HepG2 (cell line): ENCODE measurements around the gene SYMPK. TPM values are rescaled to one million over a fixed set of nuclear protein-coding genes. Genes with fewer than 3 reads are reported as not detected.
A peak's percentile ranks its signal among the peaks of the same experiment; 100 is the strongest.

ENCODE experiments used
- CBFB ChIP-seq: sonication (generic); formaldehyde crosslinking; IDR thresholded peaks from 2 replicates; pipeline ENCODE4 v1.4.0; 2020; ENCODE audit warnings: missing genetic modification reagents
- HDAC2 ChIP-seq: sonication (generic); formaldehyde crosslinking; IDR thresholded peaks from 2 replicates; pipeline ENCODE4 v1.4.0; 2020; ENCODE audit warnings: missing genetic modification reagents
- IRX3 ChIP-seq: sonication (generic); formaldehyde crosslinking; IDR thresholded peaks from 2 replicates; pipeline ENCODE4 v1.8.1; 2023; ENCODE audit warnings: mild to moderate bottlenecking, low read depth, missing genetic modification reagents, borderline replicate concordance
- MTF1 ChIP-seq: sonication (generic); formaldehyde crosslinking; IDR thresholded peaks from 2 replicates; pipeline ENCODE4 v1.5.0; 2020; ENCODE audit warnings: missing genetic modification reagents
- NFE2L1 ChIP-seq: sonication (generic); formaldehyde crosslinking; IDR thresholded peaks from 2 replicates; pipeline ENCODE4 v1.4.0; 2020; ENCODE audit warnings: missing genetic modification reagents, mild to moderate bottlenecking, borderline replicate concordance
- NFKB2 ChIP-seq: sonication (generic); formaldehyde crosslinking; IDR thresholded peaks from 2 replicates; pipeline ENCODE4 v1.4.0; 2020; ENCODE audit warnings: missing genetic modification reagents, borderline replicate concordance
- RARG ChIP-seq: sonication (generic); formaldehyde crosslinking; IDR thresholded peaks from 2 replicates; pipeline ENCODE4 v1.4.0; 2020; ENCODE audit warnings: low read depth, mild to moderate bottlenecking, missing genetic modification reagents
- RNF2 ChIP-seq: fragments of 450-650 bp; conservative IDR thresholded peaks from 2 replicates; pipeline ENCODE4 v1.6.1; 2016; ENCODE audit warnings: low read depth
- TIGD3 ChIP-seq: sonication (generic); formaldehyde crosslinking; IDR thresholded peaks from 2 replicates; pipeline ENCODE4 v1.5.1; 2020; ENCODE audit warnings: mild to moderate bottlenecking, missing genetic modification reagents, borderline replicate concordance
- WIZ ChIP-seq: sonication (generic); formaldehyde crosslinking; IDR thresholded peaks from 2 replicates; pipeline ENCODE4 v1.5.1; 2020; ENCODE audit warnings: mild to moderate bottlenecking, missing genetic modification reagents
- ZIK1 ChIP-seq: sonication (generic); formaldehyde crosslinking; IDR thresholded peaks from 2 replicates; pipeline ENCODE4 v1.5.0; 2020; ENCODE audit warnings: mild to moderate bottlenecking, low read depth, missing genetic modification reagents, borderline replicate concordance
- ZNF660 ChIP-seq: sonication (generic); formaldehyde crosslinking; IDR thresholded peaks from 2 replicates; pipeline ENCODE4 v1.5.1; 2020; ENCODE audit warnings: mild to moderate bottlenecking, low read depth, missing genetic modification reagents, borderline replicate concordance
- ZUFSP ChIP-seq: sonication (generic); formaldehyde crosslinking; IDR thresholded peaks from 2 replicates; pipeline ENCODE4 v1.9.0; 2021; ENCODE audit warnings: missing genetic modification reagents, mild to moderate bottlenecking, borderline replicate concordance
- polyA plus RNA-seq, 8 experiments: library from polyadenylated mRNA; depleted of rRNA in 3 of 8; stranded (reverse) in 7 of 8; unstranded in 1 of 8; fragments of >200 nt; fragmentation: Illumina TruSeq in 4 of 8; extraction: Trizol in 4 of 8; gene quantifications; 2 replicates each; pipeline versions ENCODE4 v1.2.1 to v1.2.3, GENCODE V29; 2011 to 2016; ENCODE audit warnings: low read depth in 4 of 8, missing spikeins in 1 of 8, mixed read lengths in 1 of 8; ENCODE audit not compliant: insufficient read depth in 1 of 8
- total RNA-seq, 5 experiments: library from RNA; depleted of rRNA; stranded (reverse); fragments of >200 nt; fragmentation: Illumina TruSeq; extraction: Trizol; gene quantifications; 2 replicates each; pipeline ENCODE4 v1.2.3, GENCODE V29; 2016; ENCODE audit warnings: low read depth in 1 of 5
- TF ChIP-seq, protein P1 (sequence below): IDR thresholded peaks from 2 replicates; pipeline ENCODE4 v1.6.1; 2016; ENCODE audit warnings: missing compliant biosample characterization, missing genetic modification reagents, borderline replicate concordance
- TF ChIP-seq, protein P2 (sequence below): sonication (generic); formaldehyde crosslinking; IDR thresholded peaks from 2 replicates; pipeline ENCODE4 v1.9.0; 2021; ENCODE audit warnings: missing genetic modification reagents, borderline replicate concordance
- TF ChIP-seq, protein P3 (sequence below): sonication (generic); formaldehyde crosslinking; IDR thresholded peaks from 2 replicates; pipeline ENCODE4 v1.8.0; 2022; ENCODE audit warnings: mild to moderate bottlenecking, missing genetic modification reagents, borderline replicate concordance
- TF ChIP-seq, protein P4 (sequence below): sonication (generic); formaldehyde crosslinking; IDR thresholded peaks from 2 replicates; pipeline ENCODE4 v1.5.0; 2020; ENCODE audit warnings: mild to moderate bottlenecking, missing genetic modification reagents, borderline replicate concordance

SYMPK gene
- total and polyA plus RNA-seq, 2 of the 13 experiments (the other 11 are each of a cell fraction or from before 2014, with no cell fraction given), result 21.9 to 55.7 TPM

DNA sequence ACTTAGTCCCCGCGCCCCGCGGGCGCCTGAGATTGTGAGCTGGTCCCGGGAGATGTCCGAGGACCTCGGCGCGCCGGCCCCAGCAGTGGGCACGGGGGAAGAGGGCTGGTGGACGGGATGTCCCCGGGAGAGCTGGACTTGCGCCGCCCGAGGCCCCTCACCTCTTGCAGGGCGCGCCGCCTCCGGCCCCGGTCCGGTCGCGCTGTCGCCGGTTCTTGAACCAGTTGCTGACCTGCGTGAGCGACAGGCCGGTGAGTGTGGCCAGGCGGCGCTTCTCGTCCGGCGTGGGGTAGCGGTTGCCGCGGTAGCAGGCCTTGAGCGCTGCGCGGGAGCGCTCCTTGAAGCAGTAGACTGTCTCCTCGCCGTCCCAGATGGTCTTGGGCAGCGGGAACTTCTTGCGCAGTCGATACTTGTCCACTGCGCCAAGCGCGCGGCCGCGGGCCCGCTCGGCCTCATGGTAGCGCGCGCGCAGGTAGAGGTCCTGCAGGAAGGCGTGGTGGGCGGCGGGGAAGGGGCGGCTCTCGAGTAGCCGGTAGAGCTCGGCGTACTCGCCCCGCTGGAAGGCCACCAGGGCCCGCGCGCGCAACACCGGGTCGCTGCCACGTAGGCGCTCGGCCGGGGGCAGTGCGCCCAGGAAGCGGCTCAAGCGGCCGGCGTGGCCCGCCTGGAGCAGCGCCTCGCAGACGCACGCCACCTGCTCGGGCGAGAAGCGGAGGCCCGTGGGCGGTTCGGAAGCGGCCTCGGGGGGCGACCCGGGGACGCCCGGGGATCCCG lies 94.9 kb downstream of the SYMPK start (continued):
- TF ChIP-seq TIGD3 (peak; percentile 76; the same call in 1 of the 2 replicates), RARG (CRISPR knock-in tag) (no peak), HDAC2 (CRISPR knock-in tag) (no peak; the same call in 1 of the 2 replicates), ZIK1 (0 out of 2 replicates have a peak, but pooled peaks have one; percentile 8), IRX3 (CRISPR knock-in tag) (peak; percentile 48; the same call in 1 of the 2 replicates), MTF1 (CRISPR knock-in tag) (no peak), WIZ (CRISPR knock-in tag) (no peak), ZUFSP (CRISPR knock-in tag) (no peak), NFKB2 (peak; percentile 69), ZNF660 (CRISPR knock-in tag) (no peak), CBFB (CRISPR knock-in tag) (no peak), RNF2 (no peak), NFE2L1 (CRISPR knock-in tag) (no peak)
- TF ChIP-seq, protein P1, sequence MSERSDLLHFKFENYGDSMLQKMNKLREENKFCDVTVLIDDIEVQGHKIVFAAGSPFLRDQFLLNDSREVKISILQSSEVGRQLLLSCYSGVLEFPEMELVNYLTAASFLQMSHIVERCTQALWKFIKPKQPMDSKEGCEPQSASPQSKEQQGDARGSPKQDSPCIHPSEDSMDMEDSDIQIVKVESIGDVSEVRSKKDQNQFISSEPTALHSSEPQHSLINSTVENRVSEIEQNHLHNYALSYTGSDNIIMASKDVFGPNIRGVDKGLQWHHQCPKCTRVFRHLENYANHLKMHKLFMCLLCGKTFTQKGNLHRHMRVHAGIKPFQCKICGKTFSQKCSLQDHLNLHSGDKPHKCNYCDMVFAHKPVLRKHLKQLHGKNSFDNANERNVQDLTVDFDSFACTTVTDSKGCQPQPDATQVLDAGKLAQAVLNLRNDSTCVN (CRISPR knock-in tag), result no peak
- TF ChIP-seq, protein P2, sequence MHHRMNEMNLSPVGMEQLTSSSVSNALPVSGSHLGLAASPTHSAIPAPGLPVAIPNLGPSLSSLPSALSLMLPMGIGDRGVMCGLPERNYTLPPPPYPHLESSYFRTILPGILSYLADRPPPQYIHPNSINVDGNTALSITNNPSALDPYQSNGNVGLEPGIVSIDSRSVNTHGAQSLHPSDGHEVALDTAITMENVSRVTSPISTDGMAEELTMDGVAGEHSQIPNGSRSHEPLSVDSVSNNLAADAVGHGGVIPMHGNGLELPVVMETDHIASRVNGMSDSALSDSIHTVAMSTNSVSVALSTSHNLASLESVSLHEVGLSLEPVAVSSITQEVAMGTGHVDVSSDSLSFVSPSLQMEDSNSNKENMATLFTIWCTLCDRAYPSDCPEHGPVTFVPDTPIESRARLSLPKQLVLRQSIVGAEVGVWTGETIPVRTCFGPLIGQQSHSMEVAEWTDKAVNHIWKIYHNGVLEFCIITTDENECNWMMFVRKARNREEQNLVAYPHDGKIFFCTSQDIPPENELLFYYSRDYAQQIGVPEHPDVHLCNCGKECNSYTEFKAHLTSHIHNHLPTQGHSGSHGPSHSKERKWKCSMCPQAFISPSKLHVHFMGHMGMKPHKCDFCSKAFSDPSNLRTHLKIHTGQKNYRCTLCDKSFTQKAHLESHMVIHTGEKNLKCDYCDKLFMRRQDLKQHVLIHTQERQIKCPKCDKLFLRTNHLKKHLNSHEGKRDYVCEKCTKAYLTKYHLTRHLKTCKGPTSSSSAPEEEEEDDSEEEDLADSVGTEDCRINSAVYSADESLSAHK, result no peak
- TF ChIP-seq, protein P3, sequence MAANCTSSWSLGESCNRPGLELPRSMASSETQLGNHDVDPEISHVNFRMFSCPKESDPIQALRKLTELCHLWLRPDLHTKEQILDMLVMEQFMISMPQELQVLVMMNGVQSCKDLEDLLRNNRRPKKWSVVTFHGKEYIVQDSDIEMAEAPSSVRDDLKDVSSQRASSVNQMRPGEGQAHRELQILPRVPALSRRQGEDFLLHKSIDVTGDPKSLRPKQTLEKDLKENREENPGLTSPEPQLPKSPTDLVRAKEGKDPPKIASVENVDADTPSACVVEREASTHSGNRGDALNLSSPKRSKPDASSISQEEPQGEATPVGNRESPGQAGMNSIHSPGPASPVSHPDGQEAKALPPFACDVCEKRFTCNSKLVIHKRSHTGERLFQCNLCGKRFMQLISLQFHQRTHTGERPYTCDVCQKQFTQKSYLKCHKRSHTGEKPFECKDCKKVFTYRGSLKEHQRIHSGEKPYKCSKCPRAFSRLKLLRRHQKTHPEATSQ (CRISPR knock-in tag), result no peak
- TF ChIP-seq, protein P4, sequence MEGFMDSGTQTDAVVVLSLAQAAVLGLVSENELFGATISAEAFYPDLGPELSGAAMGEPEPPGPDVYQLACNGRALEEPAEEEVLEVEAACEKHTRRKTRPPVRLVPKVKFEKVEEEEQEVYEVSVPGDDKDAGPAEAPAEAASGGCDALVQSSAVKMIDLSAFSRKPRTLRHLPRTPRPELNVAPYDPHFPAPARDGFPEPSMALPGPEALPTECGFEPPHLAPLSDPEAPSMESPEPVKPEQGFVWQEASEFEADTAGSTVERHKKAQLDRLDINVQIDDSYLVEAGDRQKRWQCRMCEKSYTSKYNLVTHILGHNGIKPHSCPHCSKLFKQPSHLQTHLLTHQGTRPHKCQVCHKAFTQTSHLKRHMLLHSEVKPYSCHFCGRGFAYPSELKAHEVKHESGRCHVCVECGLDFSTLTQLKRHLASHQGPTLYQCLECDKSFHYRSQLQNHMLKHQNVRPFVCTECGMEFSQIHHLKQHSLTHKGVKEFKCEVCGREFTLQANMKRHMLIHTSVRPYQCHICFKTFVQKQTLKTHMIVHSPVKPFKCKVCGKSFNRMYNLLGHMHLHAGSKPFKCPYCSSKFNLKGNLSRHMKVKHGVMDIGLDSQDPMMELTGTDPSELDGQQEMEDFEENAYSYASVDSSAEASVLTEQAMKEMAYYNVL (CRISPR knock-in tag), result no peak
